ENCODE data around the gene MAPKBP1.

DNA sequence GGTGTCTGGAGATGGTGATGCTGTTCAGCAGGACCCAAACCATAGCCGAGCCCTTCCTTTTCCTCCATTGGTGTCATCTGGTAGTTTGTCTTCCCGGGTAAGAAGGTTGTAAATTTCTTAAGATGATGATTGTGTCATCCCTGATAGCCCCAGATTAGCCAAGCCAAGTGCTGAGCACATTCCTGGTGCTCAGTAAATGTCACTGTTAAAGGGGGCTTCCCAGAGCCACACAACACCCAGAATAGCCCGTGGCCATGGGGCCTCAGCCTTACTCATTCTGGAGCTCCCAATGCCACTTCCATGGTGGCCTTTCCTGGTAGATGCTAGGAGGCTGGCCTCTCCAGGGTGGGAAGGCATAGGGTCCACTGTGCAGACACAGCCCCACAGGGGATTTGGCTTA lies 59.8 kb downstream of the MAPKBP1 start:
- TF ChIP-seq, protein P1, sequence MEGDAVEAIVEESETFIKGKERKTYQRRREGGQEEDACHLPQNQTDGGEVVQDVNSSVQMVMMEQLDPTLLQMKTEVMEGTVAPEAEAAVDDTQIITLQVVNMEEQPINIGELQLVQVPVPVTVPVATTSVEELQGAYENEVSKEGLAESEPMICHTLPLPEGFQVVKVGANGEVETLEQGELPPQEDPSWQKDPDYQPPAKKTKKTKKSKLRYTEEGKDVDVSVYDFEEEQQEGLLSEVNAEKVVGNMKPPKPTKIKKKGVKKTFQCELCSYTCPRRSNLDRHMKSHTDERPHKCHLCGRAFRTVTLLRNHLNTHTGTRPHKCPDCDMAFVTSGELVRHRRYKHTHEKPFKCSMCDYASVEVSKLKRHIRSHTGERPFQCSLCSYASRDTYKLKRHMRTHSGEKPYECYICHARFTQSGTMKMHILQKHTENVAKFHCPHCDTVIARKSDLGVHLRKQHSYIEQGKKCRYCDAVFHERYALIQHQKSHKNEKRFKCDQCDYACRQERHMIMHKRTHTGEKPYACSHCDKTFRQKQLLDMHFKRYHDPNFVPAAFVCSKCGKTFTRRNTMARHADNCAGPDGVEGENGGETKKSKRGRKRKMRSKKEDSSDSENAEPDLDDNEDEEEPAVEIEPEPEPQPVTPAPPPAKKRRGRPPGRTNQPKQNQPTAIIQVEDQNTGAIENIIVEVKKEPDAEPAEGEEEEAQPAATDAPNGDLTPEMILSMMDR (conservative IDR thresholded peaks at IDR 0.05; ENCODE audit: low read depth, low read length): no peak
- TF ChIP-seq RFX5 (IDR thresholded peaks at IDR 0.05; ENCODE audit: low read depth, low read length) (no peak), MXI1 (IDR thresholded peaks at IDR 0.05; ENCODE audit: borderline replicate concordance, low read depth, low read length) (no peak), FOS (IDR thresholded peaks at IDR 0.05; ENCODE audit: low read depth, low read length) (no peak), POLR2A (IDR thresholded peaks at IDR 0.05; ENCODE audit: low read depth, low read length) (no peak)
- TF ChIP-seq, protein P2, sequence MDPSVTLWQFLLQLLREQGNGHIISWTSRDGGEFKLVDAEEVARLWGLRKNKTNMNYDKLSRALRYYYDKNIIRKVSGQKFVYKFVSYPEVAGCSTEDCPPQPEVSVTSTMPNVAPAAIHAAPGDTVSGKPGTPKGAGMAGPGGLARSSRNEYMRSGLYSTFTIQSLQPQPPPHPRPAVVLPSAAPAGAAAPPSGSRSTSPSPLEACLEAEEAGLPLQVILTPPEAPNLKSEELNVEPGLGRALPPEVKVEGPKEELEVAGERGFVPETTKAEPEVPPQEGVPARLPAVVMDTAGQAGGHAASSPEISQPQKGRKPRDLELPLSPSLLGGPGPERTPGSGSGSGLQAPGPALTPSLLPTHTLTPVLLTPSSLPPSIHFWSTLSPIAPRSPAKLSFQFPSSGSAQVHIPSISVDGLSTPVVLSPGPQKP (IDR thresholded peaks at IDR 0.05; ENCODE audit: borderline replicate concordance, low read depth, low read length): no peak
